ENCODE results near the gene VPS37C.

Gene VPS37C

GRCh38 chr11:61158691-61159381, 2.4 kb downstream of the VPS37C start:
- no peak overlapping the region for H3K4me3 ChIP-seq (ENCODE audit: low read depth, low read length)
- peak; percentile 17 for DNase-seq (ENCODE audit: low read depth)

- H3K4me3 ChIP-seq (ENCODE audit: low read depth, low read length) = no peak overlapping the region
- DNase-seq (ENCODE audit: low read depth) = no peak
Measured at GRCh38 chr11:61157743-61158142, 3.5 kb downstream of the VPS37C start.

GRCh38 chr11:61155741-61156140, 5.5 kb downstream of the VPS37C start:
- DNase-seq (ENCODE audit: low read depth) = no peak
- no peak overlapping the region for H3K4me3 ChIP-seq (ENCODE audit: low read depth, low read length)

GRCh38 chr11:61155312-61155711, 5.9 kb downstream of the VPS37C start:
- DNase-seq (ENCODE audit: low read depth) = no peak
- H3K4me3 ChIP-seq (ENCODE audit: low read depth, low read length) = no peak overlapping the region

- DNase-seq (ENCODE audit: low read depth) = no peak
- H3K4me3 ChIP-seq (ENCODE audit: low read depth, low read length) = no peak overlapping the region
Measured at GRCh38 chr11:61154528-61154927, 6.7 kb downstream of the VPS37C start.

- no peak overlapping the region for H3K4me3 ChIP-seq (ENCODE audit: low read depth, low read length)
- DNase-seq (ENCODE audit: low read depth) = no peak
Measured at GRCh38 chr11:61153593-61154095, 7.6 kb downstream of the VPS37C start.

- no peak overlapping the region for H3K4me3 ChIP-seq (ENCODE audit: low read depth, low read length)
- DNase-seq (ENCODE audit: low read depth) = no peak
Measured at GRCh38 chr11:61152816-61153592, 8.2 kb downstream of the VPS37C start.

GRCh38 chr11:61151545-61152252, 9.5 kb downstream of the VPS37C start:
- DNase-seq (ENCODE audit: low read depth) = no peak

GRCh38 chr11:61150706-61151544, 10.3 kb downstream of the VPS37C start:
- no peak overlapping the region for H3K4me3 ChIP-seq (ENCODE audit: low read depth, low read length)
- DNase-seq (ENCODE audit: low read depth) = no peak

More at GRCh38 chr11:61151545-61152252, 9.5 kb downstream of the VPS37C start:
- no peak overlapping the region for H3K4me3 ChIP-seq (ENCODE audit: low read depth, low read length)

GRCh38 chr11:61149624-61150615, 11.3 kb downstream of the VPS37C start:
- no peak overlapping the region for H3K4me3 ChIP-seq (ENCODE audit: low read depth, low read length)
- DNase-seq (ENCODE audit: low read depth) = no peak

GRCh38 chr11:61147791-61148620, 13.2 kb downstream of the VPS37C start:
- no peak for DNase-seq (ENCODE audit: low read depth)

GRCh38 chr11:61147271-61147670, 14.0 kb downstream of the VPS37C start:
- no peak overlapping the region for H3K4me3 ChIP-seq (ENCODE audit: low read depth, low read length)
- no peak for DNase-seq (ENCODE audit: low read depth)

More at GRCh38 chr11:61147791-61148620, 13.2 kb downstream of the VPS37C start:
- no peak overlapping the region for H3K4me3 ChIP-seq (ENCODE audit: low read depth, low read length)

- no peak for DNase-seq (ENCODE audit: low read depth)
- H3K4me3 ChIP-seq (ENCODE audit: low read depth, low read length) = no peak overlapping the region
Measured at GRCh38 chr11:61146416-61146815, 14.8 kb downstream of the VPS37C start.

GRCh38 chr11:61145228-61146005, 15.8 kb downstream of the VPS37C start:
- no peak for DNase-seq (ENCODE audit: low read depth)
- no peak overlapping the region for H3K4me3 ChIP-seq (ENCODE audit: low read depth, low read length)

- DNase-seq (ENCODE audit: low read depth) = no peak
- H3K4me3 ChIP-seq (ENCODE audit: low read depth, low read length) = no peak overlapping the region
Measured at GRCh38 chr11:61144511-61145179, 16.6 kb downstream of the VPS37C start.

- H3K4me3 ChIP-seq (ENCODE audit: low read depth, low read length) = no peak overlapping the region
Measured at GRCh38 chr11:61142424-61142823, 18.8 kb downstream of the VPS37C start.

More at GRCh38 chr11:61142424-61142823, 18.8 kb downstream of the VPS37C start:
- DNase-seq (ENCODE audit: low read depth) = no peak
